AG20443 (cell line): Measurements from ENCODE around the gene PLPP1.

Experiments used
- DNase-seq: peaks from one replicate; pipeline ENCODE4 v3.0.0; 2012; ENCODE audit warnings: low spot score, mixed read lengths

The PLPP1 gene

GRCh38 chr5:55407059-55407684 is 127.6 kb downstream of the PLPP1 start:
- peak; percentile 66 for DNase-seq

- DNase-seq, result no peak
These were observed 128.5 kb downstream of the PLPP1 start for GRCh38 chr5:55406292-55406691.

- no peak for DNase-seq
These were observed 132.6 kb downstream of the PLPP1 start for GRCh38 chr5:55402199-55402598.

GRCh38 chr5:55393501-55394175 is 141.1 kb downstream of the PLPP1 start:
- DNase-seq, result no peak

GRCh38 chr5:55392669-55393068 is 142.1 kb downstream of the PLPP1 start:
- no peak for DNase-seq

GRCh38 chr5:55391707-55392106 is 143.1 kb downstream of the PLPP1 start:
- DNase-seq, result no peak

- no peak for DNase-seq
These were observed 146.9 kb downstream of the PLPP1 start for GRCh38 chr5:55387865-55388264.

GRCh38 chr5:55386356-55386755 is 148.4 kb downstream of the PLPP1 start:
- DNase-seq, result no peak

GRCh38 chr5:55385846-55386245 is 148.9 kb downstream of the PLPP1 start:
- DNase-seq, result no peak

GRCh38 chr5:55385227-55385626 is 149.5 kb downstream of the PLPP1 start:
- DNase-seq, result no peak

- DNase-seq, result no peak
These were observed 150.7 kb downstream of the PLPP1 start for GRCh38 chr5:55384072-55384471.

- DNase-seq, result no peak
These were observed 151.5 kb downstream of the PLPP1 start for GRCh38 chr5:55383254-55383653.

GRCh38 chr5:55377810-55378209 is 157.0 kb downstream of the PLPP1 start:
- DNase-seq, result no peak
